ENCODE data around the gene MCF2L2.

DNA sequence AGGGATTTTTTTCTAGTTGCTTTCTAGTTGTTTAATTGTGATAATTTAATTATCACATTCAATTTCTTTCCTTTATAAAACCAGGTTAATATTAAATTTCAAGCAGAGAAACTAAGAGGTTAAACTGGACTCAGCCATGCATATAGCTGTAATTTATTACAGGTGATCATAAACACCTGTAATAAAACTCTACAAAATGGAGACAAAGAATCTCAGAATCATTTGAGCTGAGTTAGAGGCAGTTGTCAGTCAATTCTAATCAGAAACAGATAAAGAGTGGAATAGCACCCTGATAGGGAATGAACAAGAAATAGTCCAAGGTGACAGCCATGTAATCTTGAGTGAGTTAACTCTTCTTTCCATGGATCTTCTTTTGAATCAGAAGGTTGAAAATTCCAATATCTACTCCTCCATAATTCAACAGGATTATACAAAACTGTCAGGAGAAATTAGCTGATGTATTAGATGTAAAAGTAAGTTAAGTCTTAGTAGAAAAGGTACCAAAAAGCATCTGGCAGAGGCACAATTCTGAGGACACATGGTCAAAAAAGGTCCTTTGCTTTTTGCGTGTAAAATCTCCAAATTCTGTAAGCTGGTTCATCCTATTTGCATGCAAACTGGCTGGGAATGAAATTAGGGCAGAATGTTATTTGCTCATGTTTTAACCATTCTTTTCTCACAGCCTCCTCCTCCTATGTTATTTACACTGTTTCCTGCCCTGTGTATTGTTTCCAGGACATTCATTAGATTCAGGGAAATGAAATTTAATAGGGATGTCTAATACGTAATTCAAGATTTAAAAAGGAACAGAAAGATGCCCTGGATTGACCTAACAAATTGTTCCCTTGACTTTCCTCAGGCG lies 214.8 kb downstream of the MCF2L2 start:
- TF ChIP-seq ZNF274 (IDR thresholded peaks at IDR 0.05; ENCODE audit: low read depth, low read length), result no peak
- TF ChIP-seq YY1 (IDR thresholded peaks at IDR 0.05; ENCODE audit: insufficient read depth, insufficient read length), result no peak

Data from NT2/D1 (cell line).